GM23338 (cell line): ENCODE results near the gene DARS2. TPM values are rescaled to one million over a fixed set of nuclear protein-coding genes. Genes with fewer than 3 reads are reported as not detected.

ENCODE experiments used
- ATAC-seq: fragments of 200-7000 bp; cut with Tn5 transposase; 3 replicates; pipeline ENCODE4 v1.9.1; 2020
- DNase-seq: peaks from one replicate; pipeline ENCODE4 v3.0.0-alpha.2; 2015; ENCODE audit warnings: low spot score
- H2AFZ ChIP-seq: fragments of 200-600 bp; sonication (generic); 2 replicates; pipeline ENCODE4 v1.8.0; 2016; ENCODE audit warnings: antibody characterized with exemption, mild to moderate bottlenecking, moderate library complexity
- H3F3A ChIP-seq: fragments of 200-600 bp; sonication (generic); replicated peaks from 2 replicates; pipeline ENCODE4 v1.8.0; 2017; ENCODE audit warnings: antibody characterized with exemption, mixed run types, low read depth
- H3K27ac ChIP-seq: fragments of 200-600 bp; sonication (generic); 2 replicates; pipeline ENCODE4 v1.6.1; 2016; ENCODE audit warnings: low read depth
- H3K27me3 ChIP-seq: fragments of 200-600 bp; sonication (generic); 2 replicates; pipeline ENCODE4 v1.8.0; 2016; ENCODE audit warnings: mild to moderate bottlenecking, mixed run types, moderate library complexity; ENCODE audit not compliant: insufficient read depth
- H3K36me3 ChIP-seq: fragments of 200-600 bp; sonication (generic); 2 replicates; pipeline ENCODE4 v1.8.0; 2016; ENCODE audit warnings: mild to moderate bottlenecking; ENCODE audit not compliant: insufficient read depth
- H3K4me1 ChIP-seq: fragments of 200-600 bp; sonication (generic); 2 replicates; pipeline ENCODE4 v1.8.0; 2016; ENCODE audit warnings: mild to moderate bottlenecking, moderate library complexity; ENCODE audit not compliant: insufficient read depth
- H3K4me2 ChIP-seq: fragments of 200-600 bp; sonication (generic); 2 replicates; pipeline ENCODE4 v1.7.1; 2017; ENCODE audit warnings: mixed run types
- H3K4me3 ChIP-seq: fragments of 200-600 bp; sonication (generic); 2 replicates; pipeline ENCODE4 v1.6.1; 2016; ENCODE audit warnings: mixed run types
- H3K79me2 ChIP-seq: fragments of 200-600 bp; sonication (generic); replicated peaks from 2 replicates; pipeline ENCODE4 v1.8.0; 2017; ENCODE audit warnings: mild to moderate bottlenecking; ENCODE audit not compliant: insufficient read depth
- H3K9me2 ChIP-seq: fragments of 200-600 bp; sonication (generic); 2 replicates; pipeline ENCODE4 v1.8.0; 2017; ENCODE audit not compliant: insufficient read depth
- H4K20me1 ChIP-seq: fragments of 200-600 bp; sonication (generic); replicated peaks from 2 replicates; pipeline ENCODE4 v1.8.0; 2017; ENCODE audit warnings: mild to moderate bottlenecking; ENCODE audit not compliant: insufficient read depth
- H3K27ac Mint-ChIP-seq: 2 replicates; pipeline ENCODE4 v1.8.0; 2020; ENCODE audit warnings: inconsistent platforms, mild to moderate bottlenecking, moderate library complexity, mixed read lengths
- H3K27me3 Mint-ChIP-seq: 3 replicates; pipeline ENCODE4 v1.8.0; 2022; ENCODE audit warnings: low read depth, mild to moderate bottlenecking, moderate library complexity, mixed read lengths, inconsistent platforms; ENCODE audit not compliant: insufficient read depth, poor library complexity
- H3K36me3 Mint-ChIP-seq: 3 replicates; pipeline ENCODE4 v1.8.0; 2021; ENCODE audit warnings: low read depth, mild to moderate bottlenecking, inconsistent platforms, moderate library complexity, mixed read lengths
- H3K4me1 Mint-ChIP-seq: 3 replicates; pipeline ENCODE4 v1.8.0; 2020; ENCODE audit warnings: mild to moderate bottlenecking, inconsistent platforms, mixed read lengths
- H3K4me3 Mint-ChIP-seq: 3 replicates; pipeline ENCODE4 v1.8.0; 2021; ENCODE audit warnings: moderate library complexity, mild to moderate bottlenecking, inconsistent platforms, mixed read lengths
- H3K9me3 Mint-ChIP-seq: 3 replicates; pipeline ENCODE4 v1.8.0; 2020; ENCODE audit warnings: moderate library complexity, mild to moderate bottlenecking, inconsistent platforms, mixed read lengths
- CREB1 ChIP-seq: fragments of 250-450 bp; sonication (Bioruptor Pico); IDR thresholded peaks from 2 replicates; pipeline ENCODE4 v1.5.0; 2020; ENCODE audit warnings: low read depth, mild to moderate bottlenecking, moderate library complexity
- CTCF ChIP-seq, 2 experiments: fragments of 200-600 bp in 1 of 2; sonication (generic) in 1 of 2; conservative IDR thresholded peaks; 2 replicates each; pipeline versions ENCODE4 v1.5.1 to v1.6.1; 2016 to 2017; ENCODE audit warnings: antibody characterized with exemption in 2 of 2, low read depth in 2 of 2, mild to moderate bottlenecking in 2 of 2, moderate library complexity in 1 of 2
- EZH2 ChIP-seq: fragments of 200-600 bp; sonication (generic); IDR thresholded peaks from one replicate; pipeline ENCODE4 v1.8.0; 2017; ENCODE audit warnings: antibody characterized with exemption, mild to moderate bottlenecking, low read depth; ENCODE audit not compliant: unreplicated experiment
- JUNB ChIP-seq: IDR thresholded peaks from one replicate; pipeline ENCODE4 v1.6.1; 2016; ENCODE audit warnings: antibody characterized with exemption; ENCODE audit not compliant: unreplicated experiment
- NANOG ChIP-seq: IDR thresholded peaks from 2 replicates; pipeline ENCODE4 v1.6.1; 2016; ENCODE audit warnings: antibody characterized with exemption, borderline replicate concordance
- POLR2AphosphoS5 ChIP-seq: IDR thresholded peaks from 2 replicates; pipeline ENCODE4 v1.6.1; 2016; ENCODE audit warnings: antibody characterized with exemption, low read depth
- STAT1 ChIP-seq: IDR thresholded peaks from one replicate; pipeline ENCODE4 v1.6.1; 2016; ENCODE audit warnings: antibody characterized with exemption; ENCODE audit not compliant: unreplicated experiment
- ZNF331 ChIP-seq: fragments of 250-450 bp; sonication (Bioruptor Pico); IDR thresholded peaks from 2 replicates; pipeline ENCODE4 v1.5.0; 2020; ENCODE audit warnings: low read depth, mild to moderate bottlenecking, moderate library complexity
- polyA plus RNA-seq: library from polyadenylated mRNA; unstranded; fragments of >200 nt; fragmentation: Nextera tagmentation; extraction: Ambion mirVana; gene quantifications from 2 replicates; pipeline ENCODE4 v1.2.1, GENCODE V29; 2016
- total RNA-seq: library from RNA; depleted of rRNA; stranded (reverse); fragments of >200 nt; shearing (Covaris generic); gene quantifications from 2 replicates; pipeline ENCODE4 v1.2.3, GENCODE V29; 2014
- TF ChIP-seq, protein P1 (sequence below): IDR thresholded peaks from one replicate; pipeline ENCODE4 v1.6.1; 2018; ENCODE audit warnings: antibody characterized with exemption; ENCODE audit not compliant: unreplicated experiment

DARS2 gene
- total and polyA plus RNA-seq, 2 experiments from 2014 or later = 18.1 to 41.1 TPM

- H3K36me3 Mint-ChIP-seq = peaks cover 27% of the 10 kb centered on the region
- H3K27me3 ChIP-seq = no peaks in the 10 kb centered on the region
- H3K4me2 ChIP-seq = no peak overlapping the region
- no peaks in the 10 kb centered on the region for H3K9me2 ChIP-seq
- peaks cover 24% of the 10 kb centered on the region for H3K79me2 ChIP-seq
- peaks cover 11% of the 10 kb centered on the region; the same call in 1 of the 2 replicates for H3K36me3 ChIP-seq
- peaks cover 11% of the 10 kb centered on the region for H3K4me1 Mint-ChIP-seq
- H3K9me3 Mint-ChIP-seq = no peaks in the 10 kb centered on the region; the same call in 2 of the 3 replicates
- no peaks in the 10 kb centered on the region for H4K20me1 ChIP-seq
- no peak overlapping the region for H3K27ac Mint-ChIP-seq
- H3K4me1 ChIP-seq = peaks cover 7% of the 10 kb centered on the region
- peaks cover 4% of the 10 kb centered on the region; the same call in 1 of the 2 replicates for H3F3A ChIP-seq
- H3K4me3 ChIP-seq = no peak overlapping the region
- H3K27me3 Mint-ChIP-seq = no peaks in the 10 kb centered on the region
- ATAC-seq = no peak
- no peak overlapping the region for H3K4me3 Mint-ChIP-seq
- no peak for DNase-seq
- no peak overlapping the region for H2AFZ ChIP-seq
- H3K27ac ChIP-seq = no peak overlapping the region
- TF ChIP-seq, protein P1, sequence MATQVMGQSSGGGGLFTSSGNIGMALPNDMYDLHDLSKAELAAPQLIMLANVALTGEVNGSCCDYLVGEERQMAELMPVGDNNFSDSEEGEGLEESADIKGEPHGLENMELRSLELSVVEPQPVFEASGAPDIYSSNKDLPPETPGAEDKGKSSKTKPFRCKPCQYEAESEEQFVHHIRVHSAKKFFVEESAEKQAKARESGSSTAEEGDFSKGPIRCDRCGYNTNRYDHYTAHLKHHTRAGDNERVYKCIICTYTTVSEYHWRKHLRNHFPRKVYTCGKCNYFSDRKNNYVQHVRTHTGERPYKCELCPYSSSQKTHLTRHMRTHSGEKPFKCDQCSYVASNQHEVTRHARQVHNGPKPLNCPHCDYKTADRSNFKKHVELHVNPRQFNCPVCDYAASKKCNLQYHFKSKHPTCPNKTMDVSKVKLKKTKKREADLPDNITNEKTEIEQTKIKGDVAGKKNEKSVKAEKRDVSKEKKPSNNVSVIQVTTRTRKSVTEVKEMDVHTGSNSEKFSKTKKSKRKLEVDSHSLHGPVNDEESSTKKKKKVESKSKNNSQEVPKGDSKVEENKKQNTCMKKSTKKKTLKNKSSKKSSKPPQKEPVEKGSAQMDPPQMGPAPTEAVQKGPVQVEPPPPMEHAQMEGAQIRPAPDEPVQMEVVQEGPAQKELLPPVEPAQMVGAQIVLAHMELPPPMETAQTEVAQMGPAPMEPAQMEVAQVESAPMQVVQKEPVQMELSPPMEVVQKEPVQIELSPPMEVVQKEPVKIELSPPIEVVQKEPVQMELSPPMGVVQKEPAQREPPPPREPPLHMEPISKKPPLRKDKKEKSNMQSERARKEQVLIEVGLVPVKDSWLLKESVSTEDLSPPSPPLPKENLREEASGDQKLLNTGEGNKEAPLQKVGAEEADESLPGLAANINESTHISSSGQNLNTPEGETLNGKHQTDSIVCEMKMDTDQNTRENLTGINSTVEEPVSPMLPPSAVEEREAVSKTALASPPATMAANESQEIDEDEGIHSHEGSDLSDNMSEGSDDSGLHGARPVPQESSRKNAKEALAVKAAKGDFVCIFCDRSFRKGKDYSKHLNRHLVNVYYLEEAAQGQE = no peak
- TF ChIP-seq CTCF (conservative IDR thresholded peaks at IDR 0.05; ENCODE audit: low read depth in 2 of 2) = no peak
- no peak for TF ChIP-seq JUNB
- TF ChIP-seq ZNF331 (CRISPR knock-in tag) = no peak
- TF ChIP-seq STAT1 = no peak
- no peak for TF ChIP-seq CREB1 (CRISPR knock-in tag)
Measured at GRCh38 chr1:173827611-173828010, 3.1 kb downstream of the DARS2 start.

GRCh38 chr1:173832748-173833147, 8.3 kb downstream of the DARS2 start:
- no peaks in the 10 kb centered on the region for H3F3A ChIP-seq
- peaks cover 55% of the 10 kb centered on the region for H3K36me3 Mint-ChIP-seq
- H3K27me3 ChIP-seq = no peaks in the 10 kb centered on the region
- H3K27ac Mint-ChIP-seq = no peak overlapping the region
- no peaks in the 10 kb centered on the region for H3K27me3 Mint-ChIP-seq
- no peaks in the 10 kb centered on the region for H3K9me2 ChIP-seq
- H4K20me1 ChIP-seq = no peaks in the 10 kb centered on the region
- no peak overlapping the region for H3K4me3 Mint-ChIP-seq
- no peaks in the 10 kb centered on the region for H3K4me1 Mint-ChIP-seq
- no peak overlapping the region for H3K27ac ChIP-seq
- ATAC-seq = no peak
- no peak overlapping the region for H2AFZ ChIP-seq
- no peak overlapping the region for H3K4me2 ChIP-seq
- H3K9me3 Mint-ChIP-seq = no peaks in the 10 kb centered on the region
- no peaks in the 10 kb centered on the region for H3K4me1 ChIP-seq
- no peaks in the 10 kb centered on the region for H3K79me2 ChIP-seq
- no peak overlapping the region for H3K4me3 ChIP-seq
- DNase-seq = no peak
- H3K36me3 ChIP-seq = peaks cover 34% of the 10 kb centered on the region
- TF ChIP-seq EZH2 (no peak), CTCF (conservative IDR thresholded peaks at IDR 0.05; ENCODE audit: low read depth in 2 of 2) (no peak), ZNF331 (CRISPR knock-in tag) (no peak), NANOG (no peak), POLR2AphosphoS5 (no peak)
- TF ChIP-seq, protein P1 = no peak
